Fibroblast of lung (primary cell): Measurements from ENCODE around the gene BNIP3. TPM values are rescaled to one million over a fixed set of nuclear protein-coding genes. Genes with fewer than 3 reads are reported as not detected.

ENCODE experiments used
- DNase-seq, 2 donors: peaks; one replicate each; pipeline versions ENCODE4 v3.0.0 to v3.0.0-alpha.2; 2010; ENCODE audit warnings: low read depth in 2 of 2
- H2AFZ ChIP-seq: 2 replicates; pipeline ENCODE4 v1.5.1; 2012; ENCODE audit warnings: low read length, control low read depth, inconsistent platforms
- H3K27ac ChIP-seq: 2 replicates; pipeline ENCODE4 v1.5.1; 2011; ENCODE audit warnings: low read length, control low read depth; ENCODE audit not compliant: insufficient read depth
- H3K27me3 ChIP-seq: 2 replicates; pipeline ENCODE4 v1.5.1; 2011; ENCODE audit warnings: mild to moderate bottlenecking, low read length; ENCODE audit not compliant: control insufficient read depth, insufficient read depth
- H3K36me3 ChIP-seq: 2 replicates; pipeline ENCODE4 v1.5.1; 2011; ENCODE audit warnings: low read length; ENCODE audit not compliant: control insufficient read depth, insufficient read depth
- H3K4me1 ChIP-seq: 2 replicates; pipeline ENCODE4 v1.5.1; 2011; ENCODE audit warnings: low read length; ENCODE audit not compliant: control insufficient read depth, insufficient read depth; ENCODE audit errors: extremely low read depth
- H3K4me2 ChIP-seq: 2 replicates; pipeline ENCODE4 v1.5.1; 2011; ENCODE audit warnings: low read length, control low read depth; ENCODE audit not compliant: insufficient read depth; ENCODE audit errors: extremely low read depth
- H3K4me3 ChIP-seq, 4 experiments: fragments of 200-600 bp in 1 of 4; sonication (generic) in 1 of 4; replicated peaks in 1 of 4; 2 replicates each; pipeline ENCODE4 v1.5.1; 2011 to 2016; ENCODE audit warnings: low read length in 4 of 4, low read depth in 3 of 4, mild to moderate bottlenecking in 3 of 4, control low read depth in 2 of 4, inconsistent platforms in 1 of 4, mixed read lengths in 1 of 4; ENCODE audit not compliant: insufficient read depth in 1 of 4; ENCODE audit errors: control extremely low read depth in 1 of 4
- H3K79me2 ChIP-seq: 2 replicates; pipeline ENCODE4 v1.5.1; 2012; ENCODE audit warnings: mild to moderate bottlenecking, low read length, inconsistent platforms; ENCODE audit not compliant: control insufficient read depth, insufficient read depth
- H3K9ac ChIP-seq: 2 replicates; pipeline ENCODE4 v1.5.1; 2011; ENCODE audit warnings: mild to moderate bottlenecking, low read length, control low read depth; ENCODE audit not compliant: insufficient read depth
- H3K9me3 ChIP-seq: 2 replicates; pipeline ENCODE4 v1.5.1; 2012; ENCODE audit warnings: low read depth, low read length; ENCODE audit not compliant: control insufficient read depth, insufficient read depth
- H4K20me1 ChIP-seq: 2 replicates; pipeline ENCODE4 v1.5.1; 2011; ENCODE audit warnings: low read length; ENCODE audit not compliant: control insufficient read depth, insufficient read depth; ENCODE audit errors: extremely low read depth
- CTCF ChIP-seq, 2 donors: IDR thresholded peaks in 1 of 2; conservative IDR thresholded peaks in 1 of 2; 1 replicate in 1 of 2; 2 replicates in 1 of 2; pipeline ENCODE4 v1.5.1; 2011 to 2012; ENCODE audit warnings: low read length in 2 of 2, control low read depth in 1 of 2, inconsistent platforms in 1 of 2, low read depth in 1 of 2, mild to moderate bottlenecking in 1 of 2
- EZH2 ChIP-seq: IDR thresholded peaks from 2 replicates; pipeline ENCODE4 v1.5.1; 2012; ENCODE audit warnings: low read length, control low read depth, mild to moderate bottlenecking; ENCODE audit errors: missing control alignments
- polyA plus RNA-seq, 2 donors: library from polyadenylated mRNA; depleted of rRNA in 1 of 2; stranded (reverse) in 1 of 2; unstranded in 1 of 2; fragments of >200 nt; gene quantifications; 2 replicates each; pipeline ENCODE4 v1.2.1, GENCODE V29; 2011 to 2012; ENCODE audit warnings: missing spikeins in 1 of 2
- total RNA-seq: library from RNA; depleted of rRNA; stranded (reverse); fragments of >200 nt; gene quantifications from 2 replicates; pipeline ENCODE4 v1.2.1, GENCODE V29; 2014

The BNIP3 gene
- total and polyA plus RNA-seq, 2 donors (not counting 1 experiment from before 2014, with no cell fraction given), result 62.4 to 104 TPM

- Histone ChIP-seq H3K9me3 (no peaks in the 10 kb centered on the region), H3K4me1 (peaks cover 9% of the 10 kb centered on the region), H3K4me2 (no peak overlapping the region), H2AFZ (no peak overlapping the region), H3K9ac (no peak overlapping the region), H3K27ac (no peak overlapping the region), H3K36me3 (no peaks in the 10 kb centered on the region), H3K79me2 (peaks cover 82% of the 10 kb centered on the region), H3K4me3 (no peak overlapping the region), H3K27me3 (no peaks in the 10 kb centered on the region), H4K20me1 (no peaks in the 10 kb centered on the region)
- TF ChIP-seq CTCF (conservative IDR thresholded peaks at IDR 0.05 in 1 of 2, IDR thresholded peaks at IDR 0.05 in 1 of 2; ENCODE audit: low read depth in 1 of 2, low read length in 2 of 2) (no peak), EZH2 (no peak)
- no peak for DNase-seq
These were observed 54.8 kb downstream of the BNIP3 start for GRCh38 chr10:131926743-131927595.

- no peaks in the 10 kb centered on the region for H4K20me1 ChIP-seq
- no peak overlapping the region for H2AFZ ChIP-seq
These were observed 55.5 kb downstream of the BNIP3 start for GRCh38 chr10:131926253-131926652.

GRCh38 chr10:131925716-131926115, 56.0 kb downstream of the BNIP3 start:
- Histone ChIP-seq H3K4me3 (no peak overlapping the region), H3K4me2 (no peak overlapping the region), H3K4me1 (peaks cover 9% of the 10 kb centered on the region), H4K20me1 (no peaks in the 10 kb centered on the region), H2AFZ (no peak overlapping the region), H3K27me3 (no peaks in the 10 kb centered on the region), H3K27ac (no peak overlapping the region), H3K9ac (no peak overlapping the region), H3K79me2 (peaks cover 83% of the 10 kb centered on the region), H3K36me3 (no peaks in the 10 kb centered on the region), H3K9me3 (no peaks in the 10 kb centered on the region)
- DNase-seq, result no peak
- TF ChIP-seq CTCF (conservative IDR thresholded peaks at IDR 0.05 in 1 of 2, IDR thresholded peaks at IDR 0.05 in 1 of 2; ENCODE audit: low read depth in 1 of 2, low read length in 2 of 2) (no peak), EZH2 (no peak)

More at GRCh38 chr10:131926253-131926652, 55.5 kb downstream of the BNIP3 start:
- Histone ChIP-seq H3K4me1 (peaks cover 9% of the 10 kb centered on the region), H3K79me2 (peaks cover 83% of the 10 kb centered on the region), H3K4me2 (no peak overlapping the region), H3K27me3 (no peaks in the 10 kb centered on the region), H3K9me3 (no peaks in the 10 kb centered on the region), H3K9ac (no peak overlapping the region), H3K4me3 (no peak overlapping the region), H3K27ac (no peak overlapping the region), H3K36me3 (no peaks in the 10 kb centered on the region)
- TF ChIP-seq CTCF (conservative IDR thresholded peaks at IDR 0.05 in 1 of 2, IDR thresholded peaks at IDR 0.05 in 1 of 2; ENCODE audit: low read depth in 1 of 2, low read length in 2 of 2) (no peak), EZH2 (no peak)
- no peak for DNase-seq
